Progenitor cell of endocrine pancreas (in vitro differentiated cells): ENCODE data around the gene ZDHHC21. TPM values are rescaled to one million over a fixed set of nuclear protein-coding genes. Genes with fewer than 3 reads are reported as not detected.
A peak's percentile ranks its signal among the peaks of the same experiment; 100 is the strongest.

Experiments
- DNase-seq: peaks from one replicate; pipeline ENCODE4 v3.0.0; 2021; ENCODE audit warnings: low spot score; ENCODE audit not compliant: unreplicated experiment
- H3K27ac Mint-ChIP-seq: 2 replicates; pipeline ENCODE4 v1.8.0; 2021; ENCODE audit warnings: mild to moderate bottlenecking, moderate library complexity, mixed read lengths
- H3K27me3 Mint-ChIP-seq: 2 replicates; pipeline ENCODE4 v1.8.0; 2021; ENCODE audit warnings: mixed read lengths
- H3K36me3 Mint-ChIP-seq: 2 replicates; pipeline ENCODE4 v1.8.0; 2022; ENCODE audit warnings: mixed read lengths; ENCODE audit not compliant: insufficient read depth
- H3K4me1 Mint-ChIP-seq: 2 replicates; pipeline ENCODE4 v1.8.0; 2021; ENCODE audit warnings: low read depth, mixed read lengths
- H3K4me3 Mint-ChIP-seq: 2 replicates; pipeline ENCODE4 v1.8.0; 2021; ENCODE audit warnings: low read depth, mild to moderate bottlenecking, moderate library complexity, mixed read lengths
- H3K9me3 Mint-ChIP-seq: 2 replicates; pipeline ENCODE4 v1.8.0; 2021; ENCODE audit warnings: low read depth, mixed read lengths
- CTCF ChIP-seq: fragments of 200-600 bp; sonication (generic); IDR thresholded peaks from one replicate; pipeline ENCODE4 v1.5.0; 2021; ENCODE audit warnings: antibody characterized with exemption, mild to moderate bottlenecking; ENCODE audit not compliant: unreplicated experiment
- total RNA-seq: library from RNA; stranded (reverse); gene quantifications from 2 replicates; pipeline ENCODE4 v1.2.1, GENCODE V29; 2021

ZDHHC21 gene
- total RNA-seq, 1 donor from 2014 or later, result 20.0 TPM

GRCh38 chr9:14616188-14616982, 76.8 kb downstream of the ZDHHC21 start:
- no peak overlapping the region for H3K27ac Mint-ChIP-seq
- H3K4me1 Mint-ChIP-seq, result peaks cover 6% of the 10 kb centered on the region
- no peak overlapping the region for H3K4me3 Mint-ChIP-seq
- H3K27me3 Mint-ChIP-seq, result no peaks in the 10 kb centered on the region
- no peaks in the 10 kb centered on the region for H3K9me3 Mint-ChIP-seq
- no peaks in the 10 kb centered on the region for H3K36me3 Mint-ChIP-seq
- peak; percentile 68 for TF ChIP-seq CTCF
- DNase-seq, result no peak

DNA sequence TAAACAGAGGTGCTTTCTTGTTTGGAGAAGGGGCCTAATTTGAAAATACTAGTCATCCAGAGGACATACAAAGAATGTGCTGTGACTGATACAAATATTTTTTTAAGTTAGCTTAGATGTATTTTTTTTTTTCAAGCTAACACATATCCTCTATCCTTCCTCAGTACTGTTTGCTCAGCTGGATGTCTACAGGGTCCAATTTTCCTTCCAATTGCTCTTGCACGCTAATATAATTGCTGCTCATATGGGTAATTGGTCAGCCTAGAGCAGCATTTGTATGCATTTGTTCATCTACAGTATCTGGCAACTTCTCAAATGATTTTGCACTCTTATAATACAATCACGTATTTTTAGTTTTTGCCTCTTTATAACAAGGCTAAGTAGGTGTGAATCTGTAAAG, 84.7 kb downstream of the ZDHHC21 start:
- no peak overlapping the region for H3K4me3 Mint-ChIP-seq
- no peak for DNase-seq
- H3K27me3 Mint-ChIP-seq, result no peaks in the 10 kb centered on the region
- H3K36me3 Mint-ChIP-seq, result peaks cover 6% of the 10 kb centered on the region
- H3K9me3 Mint-ChIP-seq, result peaks cover 3% of the 10 kb centered on the region
- no peak for TF ChIP-seq CTCF
- no peak overlapping the region for H3K27ac Mint-ChIP-seq
- no peaks in the 10 kb centered on the region for H3K4me1 Mint-ChIP-seq

DNA sequence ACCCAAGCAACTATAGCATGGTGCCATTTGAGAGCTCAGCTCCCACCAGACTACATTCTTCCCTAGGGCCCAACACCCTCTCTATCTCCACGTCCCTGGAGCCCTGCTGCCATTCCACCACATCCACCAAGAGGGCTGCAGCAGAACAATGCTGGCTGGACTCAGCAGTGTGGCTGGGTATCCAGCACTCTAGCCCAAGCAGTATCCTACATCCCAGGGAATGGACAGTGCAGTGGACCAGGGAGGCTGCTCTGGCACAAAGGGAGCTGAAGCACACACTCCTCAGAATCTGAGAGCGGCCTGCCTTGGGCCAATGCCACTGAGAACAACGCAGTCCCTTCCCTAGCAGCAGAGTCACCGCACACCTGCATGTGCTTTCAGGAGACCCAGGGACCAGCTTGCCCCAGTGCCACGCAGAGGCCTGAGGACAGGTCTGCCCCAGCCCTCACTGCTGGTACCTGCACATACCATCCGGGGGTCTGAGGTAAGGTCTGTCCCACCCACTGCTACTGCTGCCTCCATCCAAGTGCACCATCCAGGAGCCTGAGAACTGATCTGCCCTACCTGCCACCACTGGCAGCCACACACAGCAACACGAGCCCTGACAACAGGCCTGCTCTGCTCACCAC, 95.9 kb downstream of the ZDHHC21 start:
- Mint-ChIP-seq H3K4me1 (no peaks in the 10 kb centered on the region), H3K27ac (no peak overlapping the region), H3K4me3 (no peak overlapping the region), H3K27me3 (no peaks in the 10 kb centered on the region), H3K9me3 (peaks cover 35% of the 10 kb centered on the region), H3K36me3 (peaks cover 44% of the 10 kb centered on the region)
- no peak for DNase-seq
- no peak for TF ChIP-seq CTCF

DNA sequence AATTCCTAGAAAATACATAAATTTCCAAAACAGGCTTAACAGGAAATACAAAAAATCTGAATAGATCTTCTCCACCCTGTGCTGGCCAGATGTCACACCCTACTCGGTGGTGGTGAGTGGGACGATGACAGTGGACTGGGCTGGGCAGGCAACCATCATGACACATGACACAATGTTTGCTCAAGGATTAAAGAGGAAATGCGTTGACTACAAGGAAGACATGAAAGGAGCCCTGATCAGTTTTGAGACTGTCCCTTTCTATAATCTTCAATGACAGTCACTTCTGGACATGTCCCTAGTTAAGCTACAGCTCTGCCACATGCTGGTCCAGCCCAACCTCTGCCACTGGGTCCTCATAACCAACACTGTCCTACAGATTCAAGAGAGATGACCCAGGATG, 99.8 kb downstream of the ZDHHC21 start:
- no peak overlapping the region for H3K27ac Mint-ChIP-seq
- H3K9me3 Mint-ChIP-seq, result peaks cover 20% of the 10 kb centered on the region
- H3K4me1 Mint-ChIP-seq, result no peaks in the 10 kb centered on the region
- no peak for DNase-seq
- H3K27me3 Mint-ChIP-seq, result no peaks in the 10 kb centered on the region
- no peak overlapping the region for H3K4me3 Mint-ChIP-seq
- TF ChIP-seq CTCF, result no peak
- peaks cover 30% of the 10 kb centered on the region for H3K36me3 Mint-ChIP-seq

DNA sequence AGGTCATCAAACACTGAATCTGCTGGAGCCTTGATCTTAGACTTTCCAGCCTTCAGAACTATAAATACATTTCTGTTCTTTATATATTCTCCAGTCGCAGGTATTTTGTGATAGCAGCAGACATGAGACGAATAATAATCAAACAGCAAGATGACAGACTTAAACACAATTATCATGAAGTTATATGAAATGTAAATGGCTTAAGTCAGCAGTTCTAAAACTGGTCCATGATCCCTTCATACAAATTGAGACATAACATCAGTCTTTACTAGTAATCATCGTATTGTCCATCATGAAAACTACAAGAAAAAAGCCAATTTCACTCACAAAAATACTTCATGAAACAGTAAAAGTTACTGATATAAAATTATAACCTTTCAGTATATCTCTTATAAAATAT, 101.8 kb downstream of the ZDHHC21 start:
- Mint-ChIP-seq H3K4me3 (no peak overlapping the region), H3K36me3 (peaks cover 25% of the 10 kb centered on the region), H3K4me1 (no peaks in the 10 kb centered on the region), H3K27me3 (no peaks in the 10 kb centered on the region), H3K9me3 (peaks cover 12% of the 10 kb centered on the region), H3K27ac (no peak overlapping the region)
- no peak for DNase-seq
- no peak for TF ChIP-seq CTCF
